H1 (cell line): Measurements from ENCODE around the gene INO80. TPM values are rescaled to one million over a fixed set of nuclear protein-coding genes. Genes with fewer than 3 reads are reported as not detected.

Source experiments
- CTCF ChIA-PET: fragments of 300-600 bp; sonication (Branson Sonifier 250); formaldehyde crosslinking; loops from one replicate; lab custom pipeline; 2021; ENCODE audit not compliant: partially characterized antibody; lab: Charles Lee
- POLR2A ChIA-PET: fragments of 300-600 bp; sonication (Branson Sonifier 250); formaldehyde crosslinking; loops from one replicate; lab custom pipeline; 2021; ENCODE audit warnings: inconsistent platforms; ENCODE audit not compliant: partially characterized antibody; lab: Charles Lee
- DNase-seq, 2 experiments: peaks; one replicate each; pipeline versions ENCODE4 v3.0.0 to v3.0.0-alpha.2; 2010 to 2022; ENCODE audit warnings: low spot score in 2 of 2, low read depth in 1 of 2, mixed read lengths in 1 of 2
- FAIRE-seq: peaks from 2 replicates; lab custom pipeline; 2011; peaks lifted over from hg19 to GRCh38; lab: Jason Lieb, UNC
- H2AFZ ChIP-seq: 2 replicates; pipeline ENCODE4 v1.8.1; 2012; ENCODE audit warnings: low read length, inconsistent platforms
- H2AK5ac ChIP-seq: 2 replicates; pipeline ENCODE4 v1.6.1; 2013; ENCODE audit warnings: low read depth, low read length
- H2BK120ac ChIP-seq: replicated peaks from 2 replicates; pipeline ENCODE3; 2013; ENCODE audit warnings: low read depth, low read length, inconsistent platforms
- H2BK12ac ChIP-seq: 2 replicates; pipeline ENCODE4 v1.6.1; 2013; ENCODE audit warnings: low read depth, low read length
- H2BK15ac ChIP-seq: 2 replicates; pipeline ENCODE4 v1.6.1; 2013; ENCODE audit warnings: low read length
- H2BK20ac ChIP-seq: 2 replicates; pipeline ENCODE4 v1.6.1; 2013; ENCODE audit warnings: low read length
- H2BK5ac ChIP-seq: 2 replicates; pipeline ENCODE4 v1.6.1; 2013; ENCODE audit warnings: low read depth, low read length
- H3K14ac ChIP-seq: 2 replicates; pipeline ENCODE4 v1.6.1; 2013; ENCODE audit warnings: inconsistent platforms; ENCODE audit not compliant: insufficient read length
- H3K18ac ChIP-seq: 2 replicates; pipeline ENCODE4 v1.6.1; 2013; ENCODE audit warnings: low read length; ENCODE audit errors: extremely low read depth
- H3K23ac ChIP-seq: 2 replicates; pipeline ENCODE4 v1.6.1; 2013; ENCODE audit warnings: inconsistent platforms; ENCODE audit not compliant: insufficient read length
- H3K23me2 ChIP-seq: 2 replicates; pipeline ENCODE4 v1.6.1; 2013; ENCODE audit warnings: low read depth, low read length
- H3K27ac ChIP-seq: 2 replicates; pipeline ENCODE4 v1.6.1; 2011; ENCODE audit warnings: low read depth, low read length, inconsistent platforms
- H3K27me3 ChIP-seq, 4 experiments: replicated peaks in 1 of 4; 1 replicate in 1 of 4; 2 replicates in 3 of 4; pipeline versions ENCODE4 v1.6.1 to v1.8.1; 2011 to 2013; ENCODE audit warnings: low read length in 3 of 4, mild to moderate bottlenecking in 3 of 4, inconsistent platforms in 2 of 4, mixed read lengths in 2 of 4, moderate library complexity in 1 of 4; ENCODE audit not compliant: control insufficient read depth in 3 of 4, insufficient read depth in 3 of 4; ENCODE audit errors: extremely low read depth in 1 of 4
- H3K36me3 ChIP-seq, 4 experiments: 2 replicates each; pipeline versions ENCODE4 v1.6.1 to v1.8.1; 2011 to 2013; ENCODE audit warnings: mild to moderate bottlenecking in 4 of 4, low read length in 3 of 4, moderate library complexity in 2 of 4, control low read depth in 1 of 4, inconsistent platforms in 1 of 4; ENCODE audit not compliant: insufficient read depth in 4 of 4, control insufficient read depth in 2 of 4
- H3K4ac ChIP-seq: replicated peaks from 2 replicates; pipeline ENCODE3; 2013; ENCODE audit warnings: low read length, low read depth, mixed read lengths, inconsistent platforms; ENCODE audit not compliant: insufficient read length
- H3K4me1 ChIP-seq, 4 experiments: replicated peaks in 1 of 4; 1 replicate in 1 of 4; 2 replicates in 3 of 4; pipeline versions ENCODE4 v1.6.1 to v1.8.1; 2011 to 2013; ENCODE audit warnings: low read length in 3 of 4, inconsistent platforms in 2 of 4, mixed read lengths in 1 of 4; ENCODE audit not compliant: insufficient read depth in 4 of 4, control insufficient read depth in 3 of 4
- H3K4me2 ChIP-seq, 2 experiments: 2 replicates each; pipeline versions ENCODE4 v1.6.1 to v1.8.1; 2011 to 2013; ENCODE audit warnings: low read depth in 2 of 2, low read length in 2 of 2, control low read depth in 1 of 2, inconsistent platforms in 1 of 2, mild to moderate bottlenecking in 1 of 2; ENCODE audit not compliant: insufficient read depth in 1 of 2
- H3K4me3 ChIP-seq, 4 experiments: fragments of 200-600, 300-600 bp in 1 of 4; sonication (generic), shearing (Covaris generic), sonication (Bioruptor Twin) in 1 of 4; 2 replicates each; pipeline versions ENCODE4 v1.5.1 to v1.8.1; 2011 to 2016; ENCODE audit warnings: low read length in 4 of 4, low read depth in 3 of 4, control low read depth in 2 of 4, inconsistent platforms in 2 of 4, mild to moderate bottlenecking in 2 of 4, mixed read lengths in 1 of 4, moderate library complexity in 1 of 4; ENCODE audit not compliant: insufficient read depth in 2 of 4; ENCODE audit errors: extremely low read depth in 1 of 4
- H3K56ac ChIP-seq: replicated peaks from 2 replicates; pipeline ENCODE3; 2013; ENCODE audit warnings: low read depth, mild to moderate bottlenecking, mixed read lengths, low read length, inconsistent platforms; ENCODE audit not compliant: insufficient read length
- H3K79me1 ChIP-seq: 2 replicates; pipeline ENCODE4 v1.6.1; 2013; ENCODE audit warnings: low read depth, low read length, control low read depth
- H3K79me2 ChIP-seq, 2 experiments: 2 replicates each; pipeline versions ENCODE4 v1.6.1 to v1.8.1; 2012 to 2013; ENCODE audit warnings: low read length in 2 of 2, mild to moderate bottlenecking in 2 of 2, inconsistent platforms in 1 of 2; ENCODE audit not compliant: insufficient read depth in 2 of 2, control insufficient read depth in 1 of 2
- H3K9ac ChIP-seq, 4 experiments: replicated peaks in 1 of 4; 1 replicate in 1 of 4; 2 replicates in 3 of 4; pipeline versions ENCODE4 v1.6.1 to v1.8.1; 2011 to 2013; ENCODE audit warnings: low read depth in 3 of 4, low read length in 3 of 4, control low read depth in 2 of 4, mild to moderate bottlenecking in 2 of 4, moderate library complexity in 2 of 4, inconsistent platforms in 1 of 4; ENCODE audit errors: extremely low read depth in 1 of 4
- H3K9me3 ChIP-seq, 2 experiments: 2 replicates each; pipeline versions ENCODE4 v1.6.1 to v1.8.1; 2012 to 2013; ENCODE audit warnings: mild to moderate bottlenecking in 2 of 2, moderate library complexity in 2 of 2, control low read depth in 1 of 2, inconsistent platforms in 1 of 2, low read depth in 1 of 2, low read length in 1 of 2, mixed read lengths in 1 of 2; ENCODE audit not compliant: insufficient read depth in 2 of 2
- H4K20me1 ChIP-seq, 2 experiments: replicated peaks in 1 of 2; 2 replicates each; pipeline versions ENCODE3 to v1.8.1; 2011 to 2013; ENCODE audit warnings: inconsistent platforms in 2 of 2, low read length in 2 of 2, mild to moderate bottlenecking in 1 of 2; ENCODE audit not compliant: insufficient read depth in 2 of 2, control insufficient read depth in 1 of 2
- H4K5ac ChIP-seq: 2 replicates; pipeline ENCODE4 v1.6.1; 2013; ENCODE audit warnings: low read length, low read depth, mixed read lengths, inconsistent platforms; ENCODE audit not compliant: insufficient read length
- H4K8ac ChIP-seq: 2 replicates; pipeline ENCODE4 v1.8.0; 2013; ENCODE audit warnings: mild to moderate bottlenecking, moderate library complexity, low read length, inconsistent platforms; ENCODE audit not compliant: insufficient read depth; ENCODE audit errors: extremely low read depth
- H4K91ac ChIP-seq: replicated peaks from 2 replicates; pipeline ENCODE3; 2013; ENCODE audit warnings: low read length, mixed read lengths, inconsistent platforms; ENCODE audit not compliant: insufficient read length
- ASH2L ChIP-seq: fragments of 200-600, 300-600 bp; sonication (generic); IDR thresholded peaks from one replicate; pipeline ENCODE4 v1.7.1; 2017; ENCODE audit warnings: low read length
- CBX8 ChIP-seq: fragments of 300-800, 300-1000 bp; sonication (generic); IDR thresholded peaks from 2 replicates; pipeline ENCODE4 v1.7.1; 2016; ENCODE audit warnings: low read depth, low read length, borderline replicate concordance
- GABPA ChIP-seq: IDR thresholded peaks from 2 replicates; pipeline ENCODE4 v1.6.1; 2011; ENCODE audit warnings: mild to moderate bottlenecking, low read length, moderate library complexity, borderline replicate concordance; ENCODE audit not compliant: insufficient read depth
- GTF2F1 ChIP-seq: IDR thresholded peaks from 2 replicates; pipeline ENCODE4 v1.6.1; 2012; ENCODE audit warnings: low read depth, low read length, improper control_type of control experiment, borderline replicate concordance
- MAFK ChIP-seq: IDR thresholded peaks from 2 replicates; pipeline ENCODE4 v1.6.1; 2012; ENCODE audit warnings: low read depth, mild to moderate bottlenecking, improper control_type of control experiment, low read length
- MAX ChIP-seq: IDR thresholded peaks from 2 replicates; pipeline ENCODE4 v1.6.1; 2012; ENCODE audit warnings: inconsistent platforms
- SP2 ChIP-seq: IDR thresholded peaks from 2 replicates; pipeline ENCODE4 v1.6.1; 2012; ENCODE audit warnings: mild to moderate bottlenecking, low read length, inconsistent platforms
- TCF12 ChIP-seq: IDR thresholded peaks from 2 replicates; pipeline ENCODE4 v1.6.1; 2011; ENCODE audit warnings: low read depth, mild to moderate bottlenecking, low read length
- WGBS, 2 experiments: shearing (Covaris generic) in 1 of 2; methylation state at CpG; one replicate each; pipeline versions ENCODE4 v1.1.6 to v1.1.7; 2013 to 2015; ENCODE audit warnings: low lambda C conversion rate in 2 of 2, mixed read lengths in 2 of 2, inconsistent platforms in 1 of 2, low coverage in 1 of 2, missing lambda C conversion rate in 1 of 2; ENCODE audit not compliant: insufficient replicate concordance in 2 of 2, insufficient coverage in 1 of 2, insufficient read length in 1 of 2; ENCODE audit errors: extremely low coverage in 1 of 2, missing lambda C conversion rate in 1 of 2; 5-methylcytosine and 5-hydroxymethylcytosine counted together
- polyA plus RNA-seq, 7 experiments: library from polyadenylated mRNA; depleted of rRNA in 3 of 7; stranded (reverse) in 5 of 7; unstranded in 2 of 7; fragments of >200 nt in 5 of 7; fragments of 200-250 nt in 2 of 7; gene quantifications; 1 replicate in 5 of 7; 2 replicates in 1 of 7; 4 replicates in 1 of 7; pipeline versions ENCODE4 v1.2.1 to v1.2.3, GENCODE V29; 2011 to 2013; ENCODE audit warnings: missing spikeins in 2 of 7, mixed read lengths in 2 of 7
- total RNA-seq: library from RNA; stranded (reverse); fragmentation: NEBNext Ultra II Directional; extraction: Animal tissue kit (Norgen Biotek cat#: 25700); gene quantifications from 2 replicates; pipeline ENCODE4 v1.2.1, GENCODE V29; 2021
- TF ChIP-seq, protein P1 (sequence below): IDR thresholded peaks from 2 replicates; pipeline ENCODE4 v1.6.1; 2011; ENCODE audit warnings: low read length, improper control_type of control experiment
- TF ChIP-seq, protein P2 (sequence below): IDR thresholded peaks from 2 replicates; pipeline ENCODE4 v1.6.1; 2011; ENCODE audit warnings: low read depth, mild to moderate bottlenecking, low read length; ENCODE audit not compliant: insufficient read depth
- TF ChIP-seq, protein P3 (sequence below): IDR thresholded peaks from 2 replicates; pipeline ENCODE4 v1.6.1; 2012; ENCODE audit warnings: low read length, inconsistent platforms

The INO80 gene
- total and polyA plus RNA-seq, 2 of the 8 experiments (the other 6 are each of a cell fraction or from before 2014, with no cell fraction given) = 4.3 to 24.5 TPM

DNA sequence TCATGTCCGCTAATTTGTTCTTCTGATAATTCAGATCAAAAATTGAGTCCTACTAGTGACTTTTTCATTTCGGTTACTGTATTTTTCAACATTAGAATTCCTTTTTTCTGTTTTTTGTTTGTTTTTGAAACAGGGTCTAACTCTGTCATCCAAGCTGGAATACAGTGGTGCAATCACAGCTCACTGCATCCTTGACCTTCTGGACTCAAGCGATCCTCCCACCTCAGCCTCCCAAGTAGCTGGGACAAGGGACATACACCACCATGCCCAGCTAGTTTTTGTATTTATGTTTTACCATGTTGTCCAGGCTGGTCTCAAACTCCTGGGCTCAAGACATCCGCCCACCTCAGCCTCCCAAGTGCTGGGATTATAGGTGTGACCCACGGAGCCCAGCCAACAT, 8.0 kb upstream of the INO80 start:
- no peaks in the 10 kb centered on the region for H3K27me3 ChIP-seq
- no peak overlapping the region for H4K5ac ChIP-seq
- FAIRE-seq = no peak
- no peak overlapping the region for H3K23ac ChIP-seq
- no peak overlapping the region for H4K91ac ChIP-seq
- H3K4ac ChIP-seq = no peak overlapping the region
- WGBS, 2 experiments = 86% methylated on average over 5 of the region's 5 CpGs; no CpG with 5 or more reads in 1 of the 2 experiments
- no peaks in the 10 kb centered on the region for H3K23me2 ChIP-seq
- no peaks in the 10 kb centered on the region for H3K9me3 ChIP-seq
- H3K4me2 ChIP-seq = no peak overlapping the region
- H2BK20ac ChIP-seq = no peak overlapping the region
- H2AFZ ChIP-seq = no peak overlapping the region
- H2BK15ac ChIP-seq = no peak overlapping the region
- no peak overlapping the region for H4K8ac ChIP-seq
- no peak overlapping the region for H3K27ac ChIP-seq
- H3K14ac ChIP-seq = no peak overlapping the region
- no peak overlapping the region for H3K18ac ChIP-seq
- H2BK5ac ChIP-seq = no peak overlapping the region
- ChIA-PET CTCF (interaction anchor here (0.7 kb wide), 1 partner anchor 142 kb away, joined by 3 read pairs; no protein-coding TSS in a partner anchor), POLR2A (no interaction called here)
- no peaks in the 10 kb centered on the region for H3K4me1 ChIP-seq
- H2AK5ac ChIP-seq = no peak overlapping the region
- H2BK120ac ChIP-seq = no peak overlapping the region
- no peaks in the 10 kb centered on the region for H4K20me1 ChIP-seq
- no peak overlapping the region for H3K56ac ChIP-seq
- H3K79me2 ChIP-seq = no peaks in the 10 kb centered on the region
- no peaks in the 10 kb centered on the region for H3K36me3 ChIP-seq
- H3K4me3 ChIP-seq = no peak overlapping the region
- H3K79me1 ChIP-seq = no peaks in the 10 kb centered on the region
- no peak overlapping the region for H2BK12ac ChIP-seq
- H3K9ac ChIP-seq = no peak overlapping the region
- DNase-seq = no peak
- TF ChIP-seq CBX8 = no peak
- TF ChIP-seq ASH2L = no peak
- no peak for TF ChIP-seq MAX
- no peak for TF ChIP-seq MAFK
- TF ChIP-seq, protein P1, sequence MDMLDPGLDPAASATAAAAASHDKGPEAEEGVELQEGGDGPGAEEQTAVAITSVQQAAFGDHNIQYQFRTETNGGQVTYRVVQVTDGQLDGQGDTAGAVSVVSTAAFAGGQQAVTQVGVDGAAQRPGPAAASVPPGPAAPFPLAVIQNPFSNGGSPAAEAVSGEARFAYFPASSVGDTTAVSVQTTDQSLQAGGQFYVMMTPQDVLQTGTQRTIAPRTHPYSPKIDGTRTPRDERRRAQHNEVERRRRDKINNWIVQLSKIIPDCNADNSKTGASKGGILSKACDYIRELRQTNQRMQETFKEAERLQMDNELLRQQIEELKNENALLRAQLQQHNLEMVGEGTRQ = no peak
- TF ChIP-seq GABPA = no peak
- TF ChIP-seq, protein P2, sequence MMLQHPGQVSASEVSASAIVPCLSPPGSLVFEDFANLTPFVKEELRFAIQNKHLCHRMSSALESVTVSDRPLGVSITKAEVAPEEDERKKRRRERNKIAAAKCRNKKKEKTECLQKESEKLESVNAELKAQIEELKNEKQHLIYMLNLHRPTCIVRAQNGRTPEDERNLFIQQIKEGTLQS = no peak
- TF ChIP-seq TCF12 = no peak
- no peak for TF ChIP-seq GTF2F1
- no peak for TF ChIP-seq SP2
- TF ChIP-seq, protein P3, sequence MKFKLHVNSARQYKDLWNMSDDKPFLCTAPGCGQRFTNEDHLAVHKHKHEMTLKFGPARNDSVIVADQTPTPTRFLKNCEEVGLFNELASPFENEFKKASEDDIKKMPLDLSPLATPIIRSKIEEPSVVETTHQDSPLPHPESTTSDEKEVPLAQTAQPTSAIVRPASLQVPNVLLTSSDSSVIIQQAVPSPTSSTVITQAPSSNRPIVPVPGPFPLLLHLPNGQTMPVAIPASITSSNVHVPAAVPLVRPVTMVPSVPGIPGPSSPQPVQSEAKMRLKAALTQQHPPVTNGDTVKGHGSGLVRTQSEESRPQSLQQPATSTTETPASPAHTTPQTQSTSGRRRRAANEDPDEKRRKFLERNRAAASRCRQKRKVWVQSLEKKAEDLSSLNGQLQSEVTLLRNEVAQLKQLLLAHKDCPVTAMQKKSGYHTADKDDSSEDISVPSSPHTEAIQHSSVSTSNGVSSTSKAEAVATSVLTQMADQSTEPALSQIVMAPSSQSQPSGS = no peak
